ENCODE measurements around the gene CYP3A5. TPM values are rescaled to one million over a fixed set of nuclear protein-coding genes. Genes with fewer than 3 reads are reported as not detected.
A peak's percentile ranks its signal among the peaks of the same experiment; 100 is the strongest.

Gene CYP3A5
- total RNA-seq, 4 donors from 2014 or later = 142 to 543 (median 383) TPM

GRCh38 chr7:99617192-99617781 lies 62.5 kb downstream of the CYP3A5 start:
- no peak for DNase-seq
- Histone ChIP-seq H3K4me3 (peak overlapping the region; percentile 68 to 85 (median 82)), H3K27me3 (no peaks in the 10 kb centered on the region), H3K27ac (peak overlapping the region; percentile 86 to 92 (median 89)), H3K9me3 (no peaks in the 10 kb centered on the region), H3K4me1 (peaks cover 8 to 17% (median 9%) of the 10 kb centered on the region in 4 donors), H3K36me3 (peaks cover 0 to 36% (median 17%) of the 10 kb centered on the region in 4 donors)
- no peak for TF ChIP-seq POLR2A (IDR thresholded peaks at IDR 0.05)
- no peak for TF ChIP-seq EP300 (IDR thresholded peaks at IDR 0.05; ENCODE audit: low read depth)
- no peak for TF ChIP-seq POLR2AphosphoS5 (IDR thresholded peaks at IDR 0.05)
- TF ChIP-seq CTCF (IDR thresholded peaks at IDR 0.05) = no peak
- in situ Hi-C loops (cut with MboI; ENCODE audit: low pct_ligation_motif_present in 1 of 4, low pct_unique_long_range_greater_than_20kb in 1 of 4, low sequenced_read_pairs in 3 of 4) (no loop called here), intact Hi-C loops (cut with DNase I; ENCODE audit: low total_unique reads) (no loop called here)
- 17% methylated on average over 22 of the region's 22 CpGs; no CpG with 5 or more reads in 1 of the 2 donors for WGBS, 2 donors (ENCODE audit: low coverage in 1 of 2)

GRCh38 chr7:99616359-99617191 lies 63.2 kb downstream of the CYP3A5 start, which contains the start of gene ZSCAN25:
TSS of gene ZSCAN25 (plus strand) at chr7:99616946. CDS start at chr7:99619607, 2,661 bp downstream.
- in situ Hi-C loops (cut with MboI; ENCODE audit: low pct_ligation_motif_present in 1 of 4, low pct_unique_long_range_greater_than_20kb in 1 of 4, low sequenced_read_pairs in 3 of 4) = no loop called here
- WGBS, 2 donors (ENCODE audit: low coverage in 1 of 2) = 2% methylated on average over 44 of the region's 60 CpGs; no CpG with 5 or more reads in 1 of the 2 donors
- H3K4me1 ChIP-seq = peaks cover 8 to 17% (median 9%) of the 10 kb centered on the region in 4 donors

GRCh38 chr7:99615989-99616358 lies 63.8 kb downstream of the CYP3A5 start:
- H3K27ac ChIP-seq = peak overlapping the region; percentile 86 to 92 (median 89)
- H3K4me3 ChIP-seq = peak overlapping the region in 3 of 4 donors; percentile 68 to 83 (median 82)
- 91 to 94% methylated on average over 5 of the region's 5 CpGs for WGBS, 2 donors (ENCODE audit: low coverage in 1 of 2)
- H3K9me3 ChIP-seq = no peaks in the 10 kb centered on the region
- peaks cover 0 to 26% (median 11%) of the 10 kb centered on the region in 4 donors for H3K36me3 ChIP-seq
- H3K27me3 ChIP-seq = no peaks in the 10 kb centered on the region
- intact Hi-C loops (cut with DNase I; ENCODE audit: low total_unique reads) (no loop called here), in situ Hi-C loops (cut with MboI; ENCODE audit: low pct_ligation_motif_present in 1 of 4, low pct_unique_long_range_greater_than_20kb in 1 of 4, low sequenced_read_pairs in 3 of 4) (no loop called here)
- no peak for DNase-seq
- no peak for TF ChIP-seq CTCF (IDR thresholded peaks at IDR 0.05)
- TF ChIP-seq POLR2A (IDR thresholded peaks at IDR 0.05) = no peak
- no peak for TF ChIP-seq EP300 (IDR thresholded peaks at IDR 0.05; ENCODE audit: low read depth)
- TF ChIP-seq POLR2AphosphoS5 (IDR thresholded peaks at IDR 0.05) = no peak
- H3K4me1 ChIP-seq = peaks cover 8 to 17% (median 9%) of the 10 kb centered on the region in 4 donors

More at GRCh38 chr7:99616359-99617191, 63.2 kb downstream of the CYP3A5 start, which contains the start of gene ZSCAN25:
- Histone ChIP-seq H3K27me3 (no peaks in the 10 kb centered on the region), H3K36me3 (peaks cover 0 to 30% (median 14%) of the 10 kb centered on the region in 4 donors), H3K27ac (peak within 1 kb of the TSS; percentile 86 to 92 (median 89)), H3K9me3 (no peaks in the 10 kb centered on the region), H3K4me3 (peak within 1 kb of the TSS; percentile 68 to 85 (median 82))
- intact Hi-C loops (cut with DNase I; ENCODE audit: low total_unique reads) = no loop called here
- TF ChIP-seq POLR2A (IDR thresholded peaks at IDR 0.05) (peak; percentile 79), EP300 (IDR thresholded peaks at IDR 0.05; ENCODE audit: low read depth) (no peak), POLR2AphosphoS5 (IDR thresholded peaks at IDR 0.05) (peak; percentile 78 to 84 (median 83)), CTCF (IDR thresholded peaks at IDR 0.05) (peak in 2 of 5 experiments; percentile 17 to 28)
- peak; percentile 93 for DNase-seq

- Histone ChIP-seq H3K4me3 (no peak overlapping the region), H3K4me1 (peaks cover 8 to 17% (median 9%) of the 10 kb centered on the region in 4 donors), H3K36me3 (peaks cover 0 to 11% (median 4%) of the 10 kb centered on the region in 4 donors), H3K9me3 (no peaks in the 10 kb centered on the region), H3K27me3 (no peaks in the 10 kb centered on the region), H3K27ac (no peak overlapping the region)
- in situ Hi-C loops (cut with MboI; ENCODE audit: low pct_ligation_motif_present in 1 of 4, low pct_unique_long_range_greater_than_20kb in 1 of 4, low sequenced_read_pairs in 3 of 4) = no loop called here
- TF ChIP-seq EP300 (IDR thresholded peaks at IDR 0.05; ENCODE audit: low read depth) = no peak
- TF ChIP-seq POLR2A (IDR thresholded peaks at IDR 0.05) = no peak
- no peak for TF ChIP-seq CTCF (IDR thresholded peaks at IDR 0.05)
- TF ChIP-seq POLR2AphosphoS5 (IDR thresholded peaks at IDR 0.05) = no peak
- intact Hi-C loops (cut with DNase I; ENCODE audit: low total_unique reads) = no loop called here
- no peak for DNase-seq
- WGBS, 2 donors (ENCODE audit: low coverage in 1 of 2) = 66 to 83% methylated on average over 2 to 3 of the region's 3 CpGs
These were observed 65.3 kb downstream of the CYP3A5 start for GRCh38 chr7:99614495-99614894.
